Activated T-helper 2 cell treated with anti-CD3 and anti-CD28 coated beads, Interferon-gamma antibody, Interleukin-2, Interleukin-4, amounts not matched to agents 10 μg/mL and 5 μg/mL and 100 μg/mL, durations not matched to agents 14 hours and 24 hours and 36 hours (primary cell): ENCODE results near the gene EHHADH. TPM values are rescaled to one million over a fixed set of nuclear protein-coding genes. Genes with fewer than 3 reads are reported as not detected.
"Not testable (repeated sequence)": the region's sequence is repeated elsewhere in the genome, so short reads cannot be mapped to it uniquely, and the experiment has no call there.

ENCODE experiments used
- DNase-seq: peaks from one replicate; pipeline ENCODE4 v3.0.0; 2021; ENCODE audit warnings: low spot score
- H3K27ac Mint-ChIP-seq: one replicate; pipeline ENCODE4 v1.8.0; 2021; ENCODE audit warnings: mixed read lengths
- H3K27me3 Mint-ChIP-seq: one replicate; pipeline ENCODE4 v1.8.0; 2021; ENCODE audit warnings: low read depth, mixed read lengths
- H3K36me3 Mint-ChIP-seq: one replicate; pipeline ENCODE4 v1.8.0; 2021; ENCODE audit warnings: low read depth, mixed read lengths
- H3K4me1 Mint-ChIP-seq: one replicate; pipeline ENCODE4 v1.8.0; 2021; ENCODE audit warnings: low read depth, mixed read lengths
- H3K4me3 Mint-ChIP-seq: one replicate; pipeline ENCODE4 v1.8.0; 2021; ENCODE audit warnings: low read depth, mild to moderate bottlenecking, moderate library complexity, mixed read lengths
- H3K9me3 Mint-ChIP-seq: one replicate; pipeline ENCODE4 v1.8.0; 2021; ENCODE audit warnings: mixed read lengths
- intact Hi-C: fragments of 100-400 bp; cut with micrococcal nuclease; formaldehyde crosslinking; loops from one replicate; pipeline ENCODE4 v1.15.1; 2023
- total RNA-seq: library from RNA; stranded (reverse); gene quantifications from 2 replicates; pipeline ENCODE4 v1.2.3, GENCODE V29; 2022

The EHHADH gene
- total RNA-seq, 1 donor from 2014 or later, result 2.9 TPM

DNA sequence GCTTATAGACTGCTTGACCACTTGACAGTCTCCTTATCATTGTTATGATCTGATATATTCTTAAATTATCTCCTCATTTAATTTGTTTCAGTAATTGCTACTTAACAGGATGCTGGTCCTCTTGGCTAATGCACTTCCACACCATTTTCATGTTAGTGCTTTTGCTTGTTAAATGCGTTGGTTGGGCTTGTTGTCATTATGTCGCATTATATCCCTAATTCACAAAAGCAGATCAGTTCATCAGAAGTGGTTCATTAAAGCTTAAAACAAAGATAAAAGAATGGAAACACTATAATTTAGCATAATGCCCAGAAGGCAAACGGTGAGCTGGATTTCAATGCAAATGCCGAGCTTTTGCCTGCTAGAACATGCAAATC is 17.1 kb upstream of the EHHADH start:
- H3K36me3 Mint-ChIP-seq, result no peaks in the 10 kb centered on the region
- DNase-seq, result no peak
- no peaks in the 10 kb centered on the region for H3K4me1 Mint-ChIP-seq
- H3K9me3 Mint-ChIP-seq, result no peaks in the 10 kb centered on the region
- H3K27ac Mint-ChIP-seq, result no peak overlapping the region
- no peak overlapping the region for H3K4me3 Mint-ChIP-seq
- H3K27me3 Mint-ChIP-seq, result peaks cover 6% of the 10 kb centered on the region
- intact Hi-C loops, result no loop called here

GRCh38 chr3:185270262-185270955 is 16.6 kb upstream of the EHHADH start:
- H3K4me1 Mint-ChIP-seq, result no peaks in the 10 kb centered on the region
- no peak overlapping the region for H3K27ac Mint-ChIP-seq
- no peak for DNase-seq
- H3K27me3 Mint-ChIP-seq, result peaks cover 6% of the 10 kb centered on the region
- no peaks in the 10 kb centered on the region for H3K9me3 Mint-ChIP-seq
- no peak overlapping the region for H3K4me3 Mint-ChIP-seq
- intact Hi-C loops, result no loop called here
- no peaks in the 10 kb centered on the region for H3K36me3 Mint-ChIP-seq

GRCh38 chr3:185268194-185268962 is 14.5 kb upstream of the EHHADH start:
- no peak overlapping the region for H3K4me3 Mint-ChIP-seq
- H3K36me3 Mint-ChIP-seq, result no peaks in the 10 kb centered on the region
- no peaks in the 10 kb centered on the region for H3K9me3 Mint-ChIP-seq

GRCh38 chr3:185267193-185267592 is 13.3 kb upstream of the EHHADH start:
- Mint-ChIP-seq H3K4me3 (no peak overlapping the region), H3K27me3 (peaks cover 3% of the 10 kb centered on the region), H3K4me1 (no peaks in the 10 kb centered on the region), H3K36me3 (no peaks in the 10 kb centered on the region), H3K9me3 (no peaks in the 10 kb centered on the region), H3K27ac (no peak overlapping the region)
- intact Hi-C loops, result no loop called here
- DNase-seq, result no peak

More at GRCh38 chr3:185268194-185268962, 14.5 kb upstream of the EHHADH start:
- no peaks in the 10 kb centered on the region for H3K4me1 Mint-ChIP-seq
- intact Hi-C loops, result no loop called here
- peaks cover 3% of the 10 kb centered on the region for H3K27me3 Mint-ChIP-seq
- no peak for DNase-seq
- H3K27ac Mint-ChIP-seq, result no peak overlapping the region

- no peak for DNase-seq
- H3K27ac Mint-ChIP-seq, result no peak overlapping the region
These were observed 11.2 kb upstream of the EHHADH start for GRCh38 chr3:185264849-185265553.

DNA sequence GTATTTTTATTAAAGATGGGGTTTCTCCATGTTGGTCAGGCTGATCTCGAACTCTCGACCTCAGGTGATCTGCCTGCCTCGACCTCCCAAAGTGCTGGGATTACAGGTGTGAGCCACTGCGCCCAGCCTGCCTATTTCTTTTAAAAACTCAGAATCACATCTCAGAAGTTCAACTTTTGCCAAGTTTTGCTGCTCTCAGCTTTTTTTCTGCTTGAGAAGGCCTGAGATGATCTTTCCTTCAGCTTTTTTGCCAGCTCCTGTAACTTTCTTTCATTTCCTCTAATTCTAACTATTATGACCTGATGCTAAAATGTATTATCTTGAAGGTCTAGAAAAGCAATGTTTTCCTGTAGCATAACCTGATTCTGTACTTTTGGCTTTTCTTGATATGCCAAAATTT is 9.6 kb upstream of the EHHADH start:
- DNase-seq, result no peak
- intact Hi-C loops, result no loop called here
- Mint-ChIP-seq H3K27me3 (no peaks in the 10 kb centered on the region), H3K4me3 (no peak overlapping the region), H3K4me1 (no peaks in the 10 kb centered on the region), H3K27ac (no peak overlapping the region), H3K9me3 (peaks cover 2% of the 10 kb centered on the region), H3K36me3 (no peaks in the 10 kb centered on the region)

More at GRCh38 chr3:185264849-185265553, 11.2 kb upstream of the EHHADH start:
- no peaks in the 10 kb centered on the region for H3K27me3 Mint-ChIP-seq
- intact Hi-C loops, result no loop called here
- H3K4me3 Mint-ChIP-seq, result no peak overlapping the region
- H3K36me3 Mint-ChIP-seq, result no peaks in the 10 kb centered on the region
- H3K4me1 Mint-ChIP-seq, result no peaks in the 10 kb centered on the region
- no peaks in the 10 kb centered on the region for H3K9me3 Mint-ChIP-seq

DNA sequence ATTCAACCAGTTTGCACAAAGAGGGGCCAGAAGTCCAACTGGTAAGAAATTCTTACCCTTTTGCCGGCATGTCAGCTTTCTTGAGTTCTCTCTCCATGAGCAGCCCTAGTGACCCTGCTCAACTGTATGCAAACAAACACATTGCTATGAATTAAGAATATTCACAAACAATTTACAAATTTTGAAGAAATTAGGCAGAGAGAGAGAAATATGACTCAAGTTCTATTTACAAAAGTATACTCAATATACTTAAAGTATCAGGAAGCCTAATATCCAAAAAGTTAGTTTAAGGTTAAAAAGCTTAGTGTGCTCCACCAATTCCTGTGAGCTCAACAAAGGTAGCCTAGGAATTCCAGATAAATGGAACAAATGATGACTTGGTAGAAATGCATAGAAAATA is 3.5 kb upstream of the EHHADH start:
- Mint-ChIP-seq H3K4me3 (no peak overlapping the region), H3K4me1 (peaks cover 4% of the 10 kb centered on the region), H3K9me3 (peaks cover 13% of the 10 kb centered on the region), H3K27me3 (peaks cover 2% of the 10 kb centered on the region), H3K27ac (no peak overlapping the region), H3K36me3 (no peaks in the 10 kb centered on the region)
- no peak for DNase-seq
- intact Hi-C loops, result no loop called here

DNA sequence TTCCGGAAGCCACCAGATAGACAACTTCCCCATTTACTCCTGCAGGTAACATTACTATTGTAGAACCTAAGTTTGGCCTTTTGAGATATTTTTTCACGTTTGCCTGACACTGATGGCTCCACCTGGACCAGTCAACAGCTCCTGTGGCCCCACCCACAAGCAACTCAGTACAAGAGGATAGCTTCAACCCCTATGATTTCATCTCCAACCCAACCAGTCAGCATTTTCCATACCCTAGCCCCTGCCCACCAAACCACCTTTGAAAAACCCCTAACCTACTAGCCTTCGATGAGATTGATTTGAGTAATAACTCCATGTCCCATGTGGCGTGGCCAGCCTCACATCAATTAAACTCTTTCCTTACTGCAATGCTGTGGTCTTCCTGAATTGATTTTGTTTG is 950 bp upstream of the EHHADH start:
- H3K27me3 Mint-ChIP-seq, result peaks cover 2% of the 10 kb centered on the region
- H3K36me3 Mint-ChIP-seq, result no peaks in the 10 kb centered on the region
- H3K27ac Mint-ChIP-seq, result no peak overlapping the region
- no peak for DNase-seq
- H3K4me1 Mint-ChIP-seq, result peaks cover 4% of the 10 kb centered on the region
- peak overlapping the region; percentile 79 for H3K4me3 Mint-ChIP-seq
- peaks cover 13% of the 10 kb centered on the region for H3K9me3 Mint-ChIP-seq
- intact Hi-C loops, result no loop called here

- H3K9me3 Mint-ChIP-seq, H3K27me3 Mint-ChIP-seq, H3K36me3 Mint-ChIP-seq, H3K4me1 Mint-ChIP-seq, intact Hi-C loops, DNase-seq, H3K27ac Mint-ChIP-seq: not testable (repeated sequence)
- H3K4me3 Mint-ChIP-seq, result peak overlapping the region; percentile 17
These were observed 716 bp downstream of the EHHADH start for GRCh38 chr3:185253133-185253532.

- Mint-ChIP-seq H3K9me3 (no peaks in the 10 kb centered on the region), H3K27me3 (no peaks in the 10 kb centered on the region), H3K4me3 (no peak overlapping the region), H3K27ac (no peak overlapping the region), H3K36me3 (no peaks in the 10 kb centered on the region), H3K4me1 (peaks cover 4% of the 10 kb centered on the region)
- no peak for DNase-seq
- intact Hi-C loops, result no loop called here
These were observed 2.6 kb downstream of the EHHADH start for GRCh38 chr3:185251272-185251671.

DNA sequence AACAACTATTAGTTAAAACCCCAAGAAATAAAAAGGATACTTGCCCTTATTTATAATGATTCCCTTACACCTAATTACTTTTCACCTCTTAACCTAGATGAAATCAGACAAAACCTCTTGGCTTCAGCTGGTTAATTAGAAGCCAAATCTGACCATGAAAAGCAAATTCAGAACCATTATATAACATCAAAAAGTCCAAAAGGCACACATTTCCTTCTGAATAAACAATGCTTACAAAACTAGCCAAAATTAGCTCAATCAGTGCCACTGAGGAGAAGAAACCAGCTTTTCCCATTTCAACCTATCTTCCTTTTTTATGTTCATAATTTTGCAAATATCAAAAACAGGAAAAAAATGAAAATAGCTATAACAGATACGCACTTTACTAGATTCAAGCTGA is 3.2 kb downstream of the EHHADH start:
- Mint-ChIP-seq H3K4me3 (no peak overlapping the region), H3K36me3 (no peaks in the 10 kb centered on the region), H3K27me3 (no peaks in the 10 kb centered on the region), H3K9me3 (no peaks in the 10 kb centered on the region), H3K27ac (no peak overlapping the region), H3K4me1 (peaks cover 4% of the 10 kb centered on the region)
- intact Hi-C loops, result no loop called here
- DNase-seq, result no peak

GRCh38 chr3:185250247-185250646 is 3.6 kb downstream of the EHHADH start:
- H3K9me3 Mint-ChIP-seq, result no peaks in the 10 kb centered on the region
- intact Hi-C loops, result no loop called here

GRCh38 chr3:185242642-185243041 is 11.2 kb downstream of the EHHADH start:
- H3K4me3 Mint-ChIP-seq, result no peak overlapping the region
- no peaks in the 10 kb centered on the region for H3K36me3 Mint-ChIP-seq
- H3K27me3 Mint-ChIP-seq, result peaks cover 3% of the 10 kb centered on the region
- no peak overlapping the region for H3K27ac Mint-ChIP-seq
- no peak for DNase-seq
- H3K4me1 Mint-ChIP-seq, result no peaks in the 10 kb centered on the region
- intact Hi-C loops, result no loop called here
- H3K9me3 Mint-ChIP-seq, result peaks cover 35% of the 10 kb centered on the region

More at GRCh38 chr3:185250247-185250646, 3.6 kb downstream of the EHHADH start:
- H3K4me3 Mint-ChIP-seq, result no peak overlapping the region
- H3K4me1 Mint-ChIP-seq, result peaks cover 4% of the 10 kb centered on the region
- no peaks in the 10 kb centered on the region for H3K27me3 Mint-ChIP-seq
- H3K36me3 Mint-ChIP-seq, result no peaks in the 10 kb centered on the region
- DNase-seq, result no peak
- H3K27ac Mint-ChIP-seq, result no peak overlapping the region
